22Rv1 (cell line): ENCODE measurements around the gene GPR142.

Experiments used
- ZFX ChIP-seq: fragments of 450-650 bp; IDR thresholded peaks from 2 replicates; pipeline ENCODE4 v1.6.1; 2017; ENCODE audit warnings: antibody characterized with exemption, borderline replicate concordance
- TF ChIP-seq, protein P1 (sequence below): fragments of 450-650 bp; IDR thresholded peaks from 2 replicates; pipeline ENCODE4 v1.5.1; 2017; ENCODE audit warnings: mild to moderate bottlenecking

DNA sequence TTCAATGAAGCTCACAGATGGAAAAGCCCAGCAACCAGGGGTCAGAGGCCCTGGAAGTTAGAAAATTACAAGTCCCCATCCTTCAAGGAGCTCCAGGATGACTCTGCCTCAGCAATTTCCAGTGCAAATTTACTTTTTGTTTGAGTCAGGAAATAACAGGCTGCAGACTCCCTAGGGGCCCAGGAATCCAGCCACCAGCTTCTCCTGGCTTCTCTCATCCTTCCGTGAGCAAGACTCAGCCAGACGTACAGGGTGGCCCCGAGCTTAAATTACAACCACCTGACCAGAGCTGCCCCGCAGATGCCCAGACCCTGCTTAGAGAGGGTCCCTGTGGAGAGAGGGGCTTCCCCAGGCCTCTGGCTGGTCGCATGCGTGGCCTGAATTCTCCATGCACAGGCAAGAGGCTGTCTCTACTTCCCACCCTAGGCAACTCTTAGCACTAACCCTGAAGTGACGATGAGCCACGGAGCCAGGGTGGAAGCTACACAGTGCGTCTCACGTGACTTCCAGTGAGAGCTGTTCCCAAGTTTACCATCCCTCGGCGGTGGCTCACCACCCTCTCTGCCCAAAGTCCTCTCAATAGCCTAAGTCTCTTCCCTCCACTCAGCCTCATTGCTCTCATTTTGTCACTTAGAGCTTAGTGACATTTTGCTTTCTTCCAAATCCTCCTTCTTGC, 27.1 kb downstream of the GPR142 start:
- TF ChIP-seq, protein P1, sequence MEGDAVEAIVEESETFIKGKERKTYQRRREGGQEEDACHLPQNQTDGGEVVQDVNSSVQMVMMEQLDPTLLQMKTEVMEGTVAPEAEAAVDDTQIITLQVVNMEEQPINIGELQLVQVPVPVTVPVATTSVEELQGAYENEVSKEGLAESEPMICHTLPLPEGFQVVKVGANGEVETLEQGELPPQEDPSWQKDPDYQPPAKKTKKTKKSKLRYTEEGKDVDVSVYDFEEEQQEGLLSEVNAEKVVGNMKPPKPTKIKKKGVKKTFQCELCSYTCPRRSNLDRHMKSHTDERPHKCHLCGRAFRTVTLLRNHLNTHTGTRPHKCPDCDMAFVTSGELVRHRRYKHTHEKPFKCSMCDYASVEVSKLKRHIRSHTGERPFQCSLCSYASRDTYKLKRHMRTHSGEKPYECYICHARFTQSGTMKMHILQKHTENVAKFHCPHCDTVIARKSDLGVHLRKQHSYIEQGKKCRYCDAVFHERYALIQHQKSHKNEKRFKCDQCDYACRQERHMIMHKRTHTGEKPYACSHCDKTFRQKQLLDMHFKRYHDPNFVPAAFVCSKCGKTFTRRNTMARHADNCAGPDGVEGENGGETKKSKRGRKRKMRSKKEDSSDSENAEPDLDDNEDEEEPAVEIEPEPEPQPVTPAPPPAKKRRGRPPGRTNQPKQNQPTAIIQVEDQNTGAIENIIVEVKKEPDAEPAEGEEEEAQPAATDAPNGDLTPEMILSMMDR, result no peak
- TF ChIP-seq ZFX, result no peak
